ENCODE measurements around the gene NFIC. TPM values are rescaled to one million over a fixed set of nuclear protein-coding genes. Genes with fewer than 3 reads are reported as not detected.
A peak's percentile ranks its signal among the peaks of the same experiment; 100 is the strongest.

Gene NFIC
- total RNA-seq, 1 experiment from 2014 or later = 56.3 TPM

DNA sequence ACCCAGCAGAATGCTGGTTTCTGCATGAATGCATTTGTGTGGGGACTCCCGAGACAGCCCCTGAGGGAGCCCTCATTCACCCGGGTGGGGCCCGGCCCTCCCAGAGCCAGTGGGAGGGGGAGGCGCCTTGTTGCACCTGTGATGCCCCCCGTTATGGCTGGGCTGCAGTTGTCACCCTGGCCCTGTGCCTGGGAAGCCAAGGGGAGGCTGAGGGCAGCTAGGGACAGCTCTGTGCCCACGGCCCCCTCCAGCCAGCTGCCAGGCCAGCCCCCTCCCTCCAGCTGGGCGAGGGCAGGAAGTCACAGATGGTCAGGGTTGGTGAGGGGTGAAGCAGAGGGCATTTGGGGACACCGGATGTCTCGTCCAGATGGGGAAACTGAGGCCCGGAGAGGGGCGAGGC lies 26.1 kb downstream of the NFIC start:
- H3K4me1 Mint-ChIP-seq (ENCODE audit: low read depth, unreplicated experiment) = peaks cover 4% of the 10 kb centered on the region
- H3K36me3 Mint-ChIP-seq (ENCODE audit: insufficient read depth, unreplicated experiment) = peaks cover 9% of the 10 kb centered on the region
- no peak for DNase-seq
- TF ChIP-seq, protein P1, sequence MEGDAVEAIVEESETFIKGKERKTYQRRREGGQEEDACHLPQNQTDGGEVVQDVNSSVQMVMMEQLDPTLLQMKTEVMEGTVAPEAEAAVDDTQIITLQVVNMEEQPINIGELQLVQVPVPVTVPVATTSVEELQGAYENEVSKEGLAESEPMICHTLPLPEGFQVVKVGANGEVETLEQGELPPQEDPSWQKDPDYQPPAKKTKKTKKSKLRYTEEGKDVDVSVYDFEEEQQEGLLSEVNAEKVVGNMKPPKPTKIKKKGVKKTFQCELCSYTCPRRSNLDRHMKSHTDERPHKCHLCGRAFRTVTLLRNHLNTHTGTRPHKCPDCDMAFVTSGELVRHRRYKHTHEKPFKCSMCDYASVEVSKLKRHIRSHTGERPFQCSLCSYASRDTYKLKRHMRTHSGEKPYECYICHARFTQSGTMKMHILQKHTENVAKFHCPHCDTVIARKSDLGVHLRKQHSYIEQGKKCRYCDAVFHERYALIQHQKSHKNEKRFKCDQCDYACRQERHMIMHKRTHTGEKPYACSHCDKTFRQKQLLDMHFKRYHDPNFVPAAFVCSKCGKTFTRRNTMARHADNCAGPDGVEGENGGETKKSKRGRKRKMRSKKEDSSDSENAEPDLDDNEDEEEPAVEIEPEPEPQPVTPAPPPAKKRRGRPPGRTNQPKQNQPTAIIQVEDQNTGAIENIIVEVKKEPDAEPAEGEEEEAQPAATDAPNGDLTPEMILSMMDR (IDR thresholded peaks at IDR 0.05; ENCODE audit: unreplicated experiment) = no peak
- intact Hi-C loops (cut with micrococcal nuclease; ENCODE audit: unreplicated experiment) = no loop called here
- H3K4me3 Mint-ChIP-seq (ENCODE audit: low read depth, unreplicated experiment) = no peak overlapping the region
- no peaks in the 10 kb centered on the region for H3K27me3 Mint-ChIP-seq (ENCODE audit: unreplicated experiment)
- H3K9me3 Mint-ChIP-seq (ENCODE audit: low read depth, unreplicated experiment) = no peaks in the 10 kb centered on the region
- CTCF ChIA-PET = no interaction called here
- no TSS peak for BruUV-seq (replicated peaks)
- H3K27ac Mint-ChIP-seq (ENCODE audit: unreplicated experiment) = no peak overlapping the region

GRCh38 chr19:3396881-3397265 lies 30.5 kb downstream of the NFIC start:
- BruUV-seq (replicated peaks) = no TSS peak
- CTCF ChIA-PET = no interaction called here
- H3K36me3 Mint-ChIP-seq (ENCODE audit: insufficient read depth, unreplicated experiment) = peaks cover under 1% of the 10 kb centered on the region
- TF ChIP-seq, protein P1 (IDR thresholded peaks at IDR 0.05; ENCODE audit: unreplicated experiment) = no peak
- no peak for DNase-seq
- peaks cover 8% of the 10 kb centered on the region for H3K4me1 Mint-ChIP-seq (ENCODE audit: low read depth, unreplicated experiment)
- H3K4me3 Mint-ChIP-seq (ENCODE audit: low read depth, unreplicated experiment) = no peak overlapping the region
- no peaks in the 10 kb centered on the region for H3K27me3 Mint-ChIP-seq (ENCODE audit: unreplicated experiment)
- no peak overlapping the region for H3K27ac Mint-ChIP-seq (ENCODE audit: unreplicated experiment)
- intact Hi-C loops (cut with micrococcal nuclease; ENCODE audit: unreplicated experiment) = no loop called here
- H3K9me3 Mint-ChIP-seq (ENCODE audit: low read depth, unreplicated experiment) = no peaks in the 10 kb centered on the region

- DNase-seq = peak; percentile 73
- H3K4me1 Mint-ChIP-seq (ENCODE audit: low read depth, unreplicated experiment) = peaks cover 8% of the 10 kb centered on the region
- intact Hi-C loops (cut with micrococcal nuclease; ENCODE audit: unreplicated experiment) = no loop called here
- H3K9me3 Mint-ChIP-seq (ENCODE audit: low read depth, unreplicated experiment) = no peaks in the 10 kb centered on the region
- H3K36me3 Mint-ChIP-seq (ENCODE audit: insufficient read depth, unreplicated experiment) = peaks cover 6% of the 10 kb centered on the region
- TF ChIP-seq, protein P1 (IDR thresholded peaks at IDR 0.05; ENCODE audit: unreplicated experiment) = no peak
- H3K4me3 Mint-ChIP-seq (ENCODE audit: low read depth, unreplicated experiment) = peak overlapping the region; percentile 47
- CTCF ChIA-PET = no interaction called here
- H3K27me3 Mint-ChIP-seq (ENCODE audit: unreplicated experiment) = no peaks in the 10 kb centered on the region
- H3K27ac Mint-ChIP-seq (ENCODE audit: unreplicated experiment) = no peak overlapping the region
- no TSS peak for BruUV-seq (replicated peaks)
Measured at GRCh38 chr19:3397266-3398022, 31.1 kb downstream of the NFIC start.

DNA sequence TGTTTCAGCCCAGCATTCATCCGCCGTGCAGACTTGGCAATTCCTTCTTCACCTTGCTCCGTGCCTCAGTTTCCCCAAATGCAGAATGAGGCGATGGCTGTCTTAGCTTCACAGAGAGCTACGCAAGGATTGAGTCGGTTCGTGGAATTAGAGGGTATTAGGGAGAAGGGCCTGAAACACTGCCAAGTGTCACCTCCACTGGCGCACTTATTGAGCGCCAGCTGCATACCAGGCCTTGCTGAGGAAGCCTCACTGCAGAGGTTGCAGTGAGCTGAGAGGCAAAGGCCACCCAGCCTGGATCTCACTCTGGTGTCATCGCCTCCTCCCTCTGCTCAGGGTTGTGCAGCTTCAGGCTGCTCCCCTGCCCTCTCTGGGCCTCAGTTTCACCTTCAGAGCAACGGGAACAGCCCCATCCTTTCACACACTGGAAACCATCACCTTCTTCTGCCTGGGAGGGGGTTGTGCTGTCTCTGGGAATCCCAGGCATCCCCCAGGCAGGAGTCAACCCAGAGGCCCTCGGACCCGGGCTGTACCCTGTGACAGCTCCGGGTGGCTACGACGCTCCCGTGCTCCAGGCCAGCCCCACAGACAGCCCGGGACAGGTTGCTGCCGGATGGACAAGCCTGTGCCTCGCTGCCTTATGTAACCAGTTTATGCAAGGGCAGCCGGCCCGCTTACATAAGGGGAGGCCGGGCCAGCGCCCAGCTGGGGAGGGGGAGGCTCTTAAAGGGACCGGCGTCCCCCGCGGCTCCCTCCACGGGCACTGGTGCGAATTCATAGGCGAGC lies 31.9 kb downstream of the NFIC start:
- CTCF ChIA-PET = no interaction called here
- BruUV-seq (replicated peaks) = no TSS peak
- no peaks in the 10 kb centered on the region for H3K27me3 Mint-ChIP-seq (ENCODE audit: unreplicated experiment)

More for the DNA sequence above, 31.9 kb downstream of the NFIC start:
- intact Hi-C loops (cut with micrococcal nuclease; ENCODE audit: unreplicated experiment) = no loop called here
- DNase-seq = no peak
- no peak overlapping the region for H3K27ac Mint-ChIP-seq (ENCODE audit: unreplicated experiment)
- no peaks in the 10 kb centered on the region for H3K9me3 Mint-ChIP-seq (ENCODE audit: low read depth, unreplicated experiment)
- peaks cover 8% of the 10 kb centered on the region for H3K4me1 Mint-ChIP-seq (ENCODE audit: low read depth, unreplicated experiment)
- peaks cover 6% of the 10 kb centered on the region for H3K36me3 Mint-ChIP-seq (ENCODE audit: insufficient read depth, unreplicated experiment)
- TF ChIP-seq, protein P1 (IDR thresholded peaks at IDR 0.05; ENCODE audit: unreplicated experiment) = no peak
- H3K4me3 Mint-ChIP-seq (ENCODE audit: low read depth, unreplicated experiment) = no peak overlapping the region

All from Calu3 (cell line).